Retinal pigment epithelial cell (primary cell): ENCODE measurements around the gene ABCC6.

Experiments
- DNase-seq: peaks from one replicate; pipeline ENCODE4 v3.0.0-alpha.2; 2010; ENCODE audit warnings: low read depth
- H3K4me3 ChIP-seq: 2 replicates; pipeline ENCODE4 v1.5.1; 2011; ENCODE audit warnings: mild to moderate bottlenecking, low read length, control low read depth, moderate library complexity
- CTCF ChIP-seq: conservative IDR thresholded peaks from 2 replicates; pipeline ENCODE4 v1.5.1; 2011; ENCODE audit warnings: low read depth, low read length, control low read depth, inconsistent platforms

Gene ABCC6

DNA sequence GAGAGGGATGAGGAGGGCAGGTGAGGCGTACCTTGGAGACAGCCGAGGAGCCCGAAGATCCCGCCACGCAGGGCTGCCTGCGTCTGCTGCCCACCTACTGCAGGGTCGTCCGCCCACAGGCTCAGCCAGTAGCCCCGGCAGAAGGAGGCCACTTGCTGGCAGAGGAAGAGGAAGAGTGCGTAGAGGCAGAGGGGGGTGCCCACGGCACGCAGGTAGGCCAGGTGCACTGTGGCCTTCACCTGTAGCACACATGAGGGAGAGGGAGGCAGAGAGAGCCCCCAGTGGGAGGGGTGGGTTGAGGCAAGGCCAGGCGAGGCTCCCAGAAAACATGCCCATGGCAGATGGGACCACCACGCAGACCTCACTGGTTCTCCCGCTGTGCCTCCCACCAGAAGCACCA lies 53.7 kb downstream of the ABCC6 start:
- TF ChIP-seq CTCF = no peak
- DNase-seq = no peak
- H3K4me3 ChIP-seq = no peak overlapping the region

DNA sequence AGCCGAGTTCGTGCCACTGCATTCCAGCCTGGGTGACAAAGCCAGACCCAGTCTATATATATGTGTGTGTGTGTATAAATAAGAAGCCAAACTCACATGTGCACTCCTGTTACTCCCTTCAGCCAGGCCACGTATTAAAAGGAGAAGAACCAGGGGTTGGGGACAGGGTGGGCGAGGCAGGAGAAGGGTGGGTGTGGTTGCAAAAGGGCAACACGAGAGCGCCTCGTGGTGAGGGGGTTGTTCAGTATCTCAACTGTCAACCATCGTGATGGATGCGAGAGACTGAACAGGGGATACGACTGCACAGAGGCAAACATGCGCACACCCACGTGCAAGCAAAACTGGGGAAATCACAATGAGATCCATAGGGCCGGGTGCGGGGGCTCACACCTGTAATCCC lies 54.9 kb downstream of the ABCC6 start:
- no peak for DNase-seq
- no peak for TF ChIP-seq CTCF
- no peak overlapping the region for H3K4me3 ChIP-seq

- DNase-seq = no peak
- no peak for TF ChIP-seq CTCF
- H3K4me3 ChIP-seq = no peak overlapping the region
These were observed 55.4 kb downstream of the ABCC6 start for GRCh38 chr16:16167927-16168326.

DNA sequence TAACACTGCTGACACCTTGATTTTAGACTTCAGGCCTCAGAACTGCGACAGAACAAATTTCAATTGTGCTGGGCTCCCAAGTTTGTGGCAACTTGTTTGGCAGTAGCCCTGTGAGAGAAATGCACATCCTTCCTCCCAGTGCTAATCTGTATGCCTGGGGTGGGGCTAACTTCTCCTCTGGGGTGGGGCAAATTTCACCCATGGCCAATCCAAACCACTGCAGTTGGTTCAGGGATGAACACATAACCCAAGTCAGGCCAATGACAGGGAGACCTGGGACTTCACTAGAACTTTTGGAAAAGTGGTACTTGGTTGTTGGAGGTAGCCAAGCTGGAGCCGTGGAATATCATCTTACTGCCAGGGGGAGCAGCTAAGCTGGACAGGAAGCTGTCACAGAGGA lies 56.3 kb downstream of the ABCC6 start:
- no peak for DNase-seq
- no peak for TF ChIP-seq CTCF
- no peak overlapping the region for H3K4me3 ChIP-seq

- DNase-seq = no peak
- no peak overlapping the region for H3K4me3 ChIP-seq
- TF ChIP-seq CTCF = no peak
These were observed 57.2 kb downstream of the ABCC6 start for GRCh38 chr16:16166085-16166484.

- H3K4me3 ChIP-seq = no peak overlapping the region
- no peak for TF ChIP-seq CTCF
- DNase-seq = no peak
These were observed 59.1 kb downstream of the ABCC6 start for GRCh38 chr16:16164243-16164642.

DNA sequence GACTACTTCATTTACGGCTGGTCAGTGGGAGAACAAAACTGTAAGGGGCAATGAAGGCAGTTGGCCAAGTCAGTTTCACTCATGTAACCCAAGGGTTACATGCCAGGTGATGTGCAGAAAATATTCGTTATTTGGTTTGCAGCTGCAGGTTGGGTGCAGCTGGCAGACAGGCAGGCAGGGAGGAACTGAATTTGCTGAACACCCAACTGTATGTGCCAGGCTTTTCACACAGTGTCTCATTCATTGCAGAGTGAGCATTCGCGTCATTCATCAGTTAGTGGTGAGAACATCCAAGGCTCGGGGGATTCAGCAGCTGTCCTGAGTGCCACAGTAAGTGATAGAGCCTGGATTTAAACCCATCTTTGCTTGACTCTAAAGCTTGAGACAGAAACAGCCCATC lies 59.7 kb downstream of the ABCC6 start:
- DNase-seq = no peak
- TF ChIP-seq CTCF = no peak
- H3K4me3 ChIP-seq = no peak overlapping the region
